Measurements from ENCODE around the gene GINS2. TPM values are rescaled to one million over a fixed set of nuclear protein-coding genes. Genes with fewer than 3 reads are reported as not detected.

The GINS2 gene
- total and polyA plus RNA-seq, 12 donors = 0.06 to 7.5 (median 1.5) TPM

DNA sequence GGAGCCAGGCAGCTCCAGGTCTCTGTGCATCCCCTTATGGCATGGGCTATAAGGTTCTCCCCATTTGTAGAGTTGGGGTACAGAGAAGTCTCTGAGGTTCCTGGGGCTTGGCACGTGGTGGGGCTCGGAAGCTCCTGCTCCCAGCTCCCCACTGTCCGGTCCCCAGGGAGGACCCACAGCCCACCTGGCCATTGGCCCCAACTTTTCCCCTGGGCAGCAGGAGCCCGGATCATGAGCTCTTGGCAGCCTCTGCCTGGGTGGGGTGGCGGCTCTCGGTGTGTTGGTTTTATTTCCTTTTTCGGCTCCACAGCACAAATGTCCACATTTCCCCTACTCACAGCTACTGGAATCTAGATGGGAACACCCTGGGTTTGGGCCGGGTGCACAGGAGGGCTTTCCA, 45.1 kb downstream of the GINS2 start:
- no peak overlapping the region for H3K27ac ChIP-seq
- 70 to 81% (median 78%) methylated on average over 2 to 8 of the region's 8 CpGs for whole genome bisulfite sequencing, 4 donors

DNA sequence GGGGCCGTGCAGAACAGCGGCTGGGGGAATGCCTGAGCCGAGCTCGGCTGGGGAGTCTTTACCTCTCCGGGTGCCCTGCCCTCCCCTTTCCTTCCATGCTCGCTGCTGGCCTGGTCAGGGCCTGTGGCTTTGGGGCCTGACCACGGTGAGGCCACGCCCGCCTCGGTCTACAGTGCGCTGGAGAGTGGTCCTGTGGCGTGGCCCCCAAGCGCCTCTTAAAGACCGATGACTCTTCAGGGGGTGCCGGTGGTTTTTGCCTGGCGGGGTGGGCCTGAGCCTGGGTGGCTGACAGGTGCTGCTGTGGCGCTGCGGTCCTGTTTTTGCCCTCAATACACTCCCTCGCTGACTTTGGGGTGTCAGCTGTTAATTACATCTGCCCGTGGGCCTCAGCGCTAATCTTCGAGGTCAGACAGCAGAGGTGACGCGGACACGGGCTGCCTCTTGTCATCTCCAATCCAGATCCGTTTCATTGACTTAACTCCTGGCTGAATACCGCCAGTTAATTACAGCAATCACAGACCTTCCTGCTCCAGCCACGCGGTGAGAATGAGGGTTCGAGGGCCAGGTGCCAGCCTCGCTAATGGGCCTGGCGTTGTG, 45.9 kb downstream of the GINS2 start:
- intact Hi-C loops (cut with DNase I) = no loop called here
- no peaks in the 10 kb centered on the region for H3K36me3 ChIP-seq (replicated peaks in 1 of 2)
- TF ChIP-seq POLR2A (IDR thresholded peaks at IDR 0.05) = no peak
- TF ChIP-seq, protein P1, sequence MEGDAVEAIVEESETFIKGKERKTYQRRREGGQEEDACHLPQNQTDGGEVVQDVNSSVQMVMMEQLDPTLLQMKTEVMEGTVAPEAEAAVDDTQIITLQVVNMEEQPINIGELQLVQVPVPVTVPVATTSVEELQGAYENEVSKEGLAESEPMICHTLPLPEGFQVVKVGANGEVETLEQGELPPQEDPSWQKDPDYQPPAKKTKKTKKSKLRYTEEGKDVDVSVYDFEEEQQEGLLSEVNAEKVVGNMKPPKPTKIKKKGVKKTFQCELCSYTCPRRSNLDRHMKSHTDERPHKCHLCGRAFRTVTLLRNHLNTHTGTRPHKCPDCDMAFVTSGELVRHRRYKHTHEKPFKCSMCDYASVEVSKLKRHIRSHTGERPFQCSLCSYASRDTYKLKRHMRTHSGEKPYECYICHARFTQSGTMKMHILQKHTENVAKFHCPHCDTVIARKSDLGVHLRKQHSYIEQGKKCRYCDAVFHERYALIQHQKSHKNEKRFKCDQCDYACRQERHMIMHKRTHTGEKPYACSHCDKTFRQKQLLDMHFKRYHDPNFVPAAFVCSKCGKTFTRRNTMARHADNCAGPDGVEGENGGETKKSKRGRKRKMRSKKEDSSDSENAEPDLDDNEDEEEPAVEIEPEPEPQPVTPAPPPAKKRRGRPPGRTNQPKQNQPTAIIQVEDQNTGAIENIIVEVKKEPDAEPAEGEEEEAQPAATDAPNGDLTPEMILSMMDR (IDR thresholded peaks at IDR 0.05) = no peak
- H3K27ac ChIP-seq = peak overlapping the region in 2 of 5 donors; percentile 82 to 93
- no peak for DNase-seq
- WGBS, 4 donors = 87 to 94% (median 90%) methylated on average over 25 to 32 of the region's 32 CpGs
- no peaks in the 10 kb centered on the region for H3K9me3 ChIP-seq (replicated peaks in 1 of 3)
- H3K27me3 ChIP-seq = no peaks in the 10 kb centered on the region
- H3K4me1 ChIP-seq (replicated peaks in 1 of 2) = peaks cover 37 to 45% of the 10 kb centered on the region in 2 donors
- no peak overlapping the region for H3K4me3 ChIP-seq

More for the DNA sequence above, 45.1 kb downstream of the GINS2 start:
- Histone ChIP-seq H3K4me3 (no peak overlapping the region), H3K36me3 (replicated peaks in 1 of 2) (peaks cover 0 to 2% of the 10 kb centered on the region in 2 donors), H3K27me3 (no peaks in the 10 kb centered on the region), H3K9me3 (replicated peaks in 1 of 3) (no peaks in the 10 kb centered on the region), H3K4me1 (replicated peaks in 1 of 2) (peaks cover 32 to 38% of the 10 kb centered on the region in 2 donors)
- no peak for DNase-seq
- TF ChIP-seq, protein P1 (IDR thresholded peaks at IDR 0.05) = no peak
- TF ChIP-seq POLR2A (IDR thresholded peaks at IDR 0.05) = no peak
- intact Hi-C loops (cut with DNase I) = no loop called here

DNA sequence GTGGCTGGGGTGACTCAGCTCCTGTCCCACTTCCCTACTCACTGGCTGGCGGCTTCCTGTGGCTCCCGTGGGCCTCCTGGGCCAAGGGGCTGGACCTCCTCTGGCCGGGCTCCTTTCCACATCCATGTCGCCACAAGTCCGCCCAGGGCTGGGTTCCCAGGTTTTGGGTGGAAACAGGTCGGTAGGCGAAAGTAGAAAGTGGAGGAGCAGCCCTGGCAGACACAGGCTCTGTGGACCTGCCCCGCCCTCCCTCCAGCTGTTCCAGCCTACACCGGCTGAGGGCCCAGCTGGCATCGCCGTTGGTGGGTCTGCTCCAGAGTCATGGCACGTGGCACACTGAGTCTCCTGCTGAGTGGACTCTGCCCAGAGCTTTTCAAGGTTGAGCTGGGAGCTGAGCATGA, 47.0 kb downstream of the GINS2 start:
- Histone ChIP-seq H3K27me3 (no peaks in the 10 kb centered on the region), H3K4me1 (replicated peaks in 1 of 2) (peaks cover 37 to 48% of the 10 kb centered on the region in 2 donors), H3K36me3 (replicated peaks in 1 of 2) (no peaks in the 10 kb centered on the region), H3K9me3 (replicated peaks in 1 of 3) (no peaks in the 10 kb centered on the region), H3K27ac (peak overlapping the region; percentile 33 to 93 (median 68)), H3K4me3 (no peak overlapping the region)
- TF ChIP-seq POLR2A (IDR thresholded peaks at IDR 0.05) = peak in 1 of 2 donors; percentile 34
- TF ChIP-seq, protein P1 (IDR thresholded peaks at IDR 0.05) = peak in 1 of 6 experiments; percentile 11
- DNase-seq = peak; percentile 81 to 95 (median 92)
- intact Hi-C loops (cut with DNase I) = no loop called here
- 42 to 54% (median 47%) methylated on average over 4 to 12 of the region's 12 CpGs for WGBS, 4 donors

GRCh38 chr16:85641305-85641704, 47.4 kb downstream of the GINS2 start:
- Histone ChIP-seq H3K36me3 (replicated peaks in 1 of 2) (no peaks in the 10 kb centered on the region), H3K9me3 (replicated peaks in 1 of 3) (no peaks in the 10 kb centered on the region), H3K27me3 (no peaks in the 10 kb centered on the region), H3K4me3 (no peak overlapping the region), H3K4me1 (replicated peaks in 1 of 2) (peaks cover 37 to 50% of the 10 kb centered on the region in 2 donors), H3K27ac (peak overlapping the region; percentile 33 to 93 (median 68))
- no peak for TF ChIP-seq POLR2A (IDR thresholded peaks at IDR 0.05)
- TF ChIP-seq, protein P1 (IDR thresholded peaks at IDR 0.05) = no peak
- intact Hi-C loops (cut with DNase I) = no loop called here
- 77 to 88% (median 86%) methylated on average over 7 to 24 of the region's 24 CpGs for WGBS, 4 donors
- DNase-seq = no peak

All from adrenal gland (tissue), 12 donors.